ENCODE measurements around the gene XYLT2. TPM values are rescaled to one million over a fixed set of nuclear protein-coding genes. Genes with fewer than 3 reads are reported as not detected.
"Not testable (repeated sequence)": the region's sequence is repeated elsewhere in the genome, so short reads cannot be mapped to it uniquely, and the experiment has no call there.

The XYLT2 gene
- total RNA-seq, 4 donors from 2014 or later: 17.7 to 41.3 (median 27.1) TPM

DNA sequence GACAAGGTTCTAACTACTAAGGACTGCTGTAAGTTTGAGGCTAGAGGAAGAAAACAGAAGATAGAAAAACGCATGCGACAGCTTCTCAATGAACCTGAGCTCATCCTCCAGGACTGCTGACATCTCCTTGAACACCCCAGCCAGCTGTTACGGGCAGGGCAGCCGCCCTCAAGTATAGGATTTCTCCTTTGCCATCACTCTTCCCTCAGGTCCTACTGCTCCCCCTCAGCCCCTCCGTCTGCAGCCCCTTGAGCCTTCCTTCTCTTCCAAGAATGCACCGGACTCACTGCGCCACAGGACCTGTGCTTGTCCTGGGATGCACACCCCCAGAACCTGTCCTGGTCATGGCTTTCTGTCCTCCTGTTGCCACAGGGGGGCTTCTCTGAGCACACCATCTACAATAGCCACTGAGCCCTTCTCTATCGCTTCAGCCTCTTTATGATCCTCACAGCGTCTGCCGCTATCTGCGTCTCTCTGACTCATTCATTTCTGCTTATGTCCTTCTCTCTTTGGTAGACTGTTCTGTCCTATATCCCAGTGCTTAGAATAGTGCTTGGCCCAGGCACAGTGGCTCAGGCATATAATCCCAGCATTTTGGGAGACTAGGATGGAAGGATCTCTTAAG is 15.7 kb upstream of the XYLT2 start:
- Histone ChIP-seq H3K4me3 (no peak overlapping the region), H3K27ac (no peak overlapping the region), H3K4me1 (no peaks in the 10 kb centered on the region), H3K36me3 (no peaks in the 10 kb centered on the region), H3K9me3 (no peaks in the 10 kb centered on the region), H3K27me3 (no peaks in the 10 kb centered on the region)
- DNase-seq: no peak
- TF ChIP-seq, protein P1, sequence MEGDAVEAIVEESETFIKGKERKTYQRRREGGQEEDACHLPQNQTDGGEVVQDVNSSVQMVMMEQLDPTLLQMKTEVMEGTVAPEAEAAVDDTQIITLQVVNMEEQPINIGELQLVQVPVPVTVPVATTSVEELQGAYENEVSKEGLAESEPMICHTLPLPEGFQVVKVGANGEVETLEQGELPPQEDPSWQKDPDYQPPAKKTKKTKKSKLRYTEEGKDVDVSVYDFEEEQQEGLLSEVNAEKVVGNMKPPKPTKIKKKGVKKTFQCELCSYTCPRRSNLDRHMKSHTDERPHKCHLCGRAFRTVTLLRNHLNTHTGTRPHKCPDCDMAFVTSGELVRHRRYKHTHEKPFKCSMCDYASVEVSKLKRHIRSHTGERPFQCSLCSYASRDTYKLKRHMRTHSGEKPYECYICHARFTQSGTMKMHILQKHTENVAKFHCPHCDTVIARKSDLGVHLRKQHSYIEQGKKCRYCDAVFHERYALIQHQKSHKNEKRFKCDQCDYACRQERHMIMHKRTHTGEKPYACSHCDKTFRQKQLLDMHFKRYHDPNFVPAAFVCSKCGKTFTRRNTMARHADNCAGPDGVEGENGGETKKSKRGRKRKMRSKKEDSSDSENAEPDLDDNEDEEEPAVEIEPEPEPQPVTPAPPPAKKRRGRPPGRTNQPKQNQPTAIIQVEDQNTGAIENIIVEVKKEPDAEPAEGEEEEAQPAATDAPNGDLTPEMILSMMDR (IDR thresholded peaks at IDR 0.05): no peak
- TF ChIP-seq POLR2A (IDR thresholded peaks at IDR 0.05): no peak

GRCh38 chr17:50331085-50331791 is 14.7 kb upstream of the XYLT2 start:
- TF ChIP-seq, protein P1 (IDR thresholded peaks at IDR 0.05): no peak
- TF ChIP-seq POLR2A (IDR thresholded peaks at IDR 0.05): no peak
- H3K27me3 ChIP-seq: no peaks in the 10 kb centered on the region
- no peaks in the 10 kb centered on the region for H3K36me3 ChIP-seq
- no peak overlapping the region for H3K4me3 ChIP-seq
- H3K4me1 ChIP-seq: no peaks in the 10 kb centered on the region
- DNase-seq: no peak
- H3K27ac ChIP-seq: no peak overlapping the region
- H3K9me3 ChIP-seq: no peaks in the 10 kb centered on the region

DNA sequence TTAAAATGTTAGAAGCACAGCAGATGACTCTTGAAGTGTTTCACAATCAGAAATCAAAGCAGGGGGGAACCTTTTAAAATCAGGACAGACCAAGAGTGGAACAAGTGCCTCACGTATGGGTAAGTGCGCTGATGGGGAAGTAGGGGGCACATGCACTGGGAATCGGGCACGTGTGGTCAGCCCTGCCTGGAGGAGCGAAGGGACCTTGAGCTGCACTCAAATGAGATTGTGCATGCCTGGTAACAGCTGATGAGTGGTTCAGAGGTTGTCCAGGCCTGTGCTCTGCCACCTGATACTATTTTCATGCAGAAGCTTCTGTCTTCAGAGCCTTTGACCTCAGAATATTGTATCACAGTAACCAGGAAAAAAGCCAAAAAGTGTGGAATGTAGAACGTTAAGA is 13.7 kb upstream of the XYLT2 start:
- Histone ChIP-seq H3K27ac (no peak overlapping the region), H3K27me3 (no peaks in the 10 kb centered on the region), H3K4me3 (no peak overlapping the region), H3K4me1 (no peaks in the 10 kb centered on the region), H3K36me3 (no peaks in the 10 kb centered on the region), H3K9me3 (no peaks in the 10 kb centered on the region)
- no peak for DNase-seq
- TF ChIP-seq, protein P1 (IDR thresholded peaks at IDR 0.05): no peak
- TF ChIP-seq POLR2A (IDR thresholded peaks at IDR 0.05): no peak

DNA sequence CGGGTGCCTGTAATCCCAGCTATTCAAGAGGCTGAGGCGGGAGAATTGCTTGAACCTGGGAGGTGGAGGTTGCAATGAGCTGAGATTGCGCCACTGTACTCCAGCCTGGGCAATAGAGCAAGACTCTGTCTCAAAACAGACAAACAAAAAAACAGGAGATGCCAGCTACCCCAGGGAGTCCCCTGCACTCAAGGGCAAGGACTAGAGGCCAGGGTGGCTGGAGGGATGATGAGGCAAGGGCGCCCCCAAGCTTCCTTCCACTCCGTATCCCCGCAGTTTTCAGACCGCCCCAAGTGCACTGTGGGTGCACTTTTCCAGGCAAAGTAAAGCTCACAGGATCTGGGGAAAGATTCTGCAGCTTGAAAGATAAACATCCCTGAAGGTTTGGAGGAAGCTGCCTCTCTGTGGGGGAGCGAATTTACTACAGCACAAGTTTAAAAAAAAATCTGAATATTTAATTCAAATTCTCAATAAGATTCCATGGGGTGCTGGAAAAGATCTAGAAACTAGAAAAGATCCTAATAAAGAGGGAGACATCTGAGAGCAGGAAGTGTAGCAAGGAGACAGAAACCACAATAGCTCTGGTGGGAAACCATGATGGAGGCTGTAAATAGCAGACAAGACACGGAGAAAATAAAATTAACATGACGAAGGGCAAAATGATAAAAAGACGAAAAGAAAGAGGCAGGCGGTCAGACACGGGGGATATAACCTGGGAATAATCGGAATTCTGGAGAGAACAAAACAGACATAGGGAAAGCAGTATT is 12.5 kb upstream of the XYLT2 start:
- H3K4me3 ChIP-seq, H3K27ac ChIP-seq, H3K9me3 ChIP-seq, H3K27me3 ChIP-seq, H3K36me3 ChIP-seq, H3K4me1 ChIP-seq, DNase-seq: not testable (repeated sequence)

- no peak for DNase-seq
- H3K27me3 ChIP-seq: no peaks in the 10 kb centered on the region
- TF ChIP-seq, protein P1 (IDR thresholded peaks at IDR 0.05): no peak
- no peak for TF ChIP-seq POLR2A (IDR thresholded peaks at IDR 0.05)
- H3K4me3 ChIP-seq: no peak overlapping the region
- no peak overlapping the region for H3K27ac ChIP-seq
- no peaks in the 10 kb centered on the region for H3K4me1 ChIP-seq
- no peaks in the 10 kb centered on the region for H3K9me3 ChIP-seq
- H3K36me3 ChIP-seq: no peaks in the 10 kb centered on the region
These were observed 8.0 kb upstream of the XYLT2 start for GRCh38 chr17:50337956-50338355.

- no peak for DNase-seq
- Histone ChIP-seq H3K4me3 (no peak overlapping the region), H3K27ac (no peak overlapping the region), H3K4me1 (no peaks in the 10 kb centered on the region), H3K36me3 (no peaks in the 10 kb centered on the region), H3K27me3 (no peaks in the 10 kb centered on the region), H3K9me3 (no peaks in the 10 kb centered on the region)
- TF ChIP-seq POLR2A (IDR thresholded peaks at IDR 0.05): no peak
- TF ChIP-seq, protein P1 (IDR thresholded peaks at IDR 0.05): no peak
These were observed 7.3 kb upstream of the XYLT2 start for GRCh38 chr17:50338645-50339044.
